ELR (cell line): ENCODE data around the gene EPHB2.

Experiments
- DNase-seq: peaks from one replicate; pipeline ENCODE4 v3.0.0-alpha.2; 2015; ENCODE audit warnings: low read depth

EPHB2 gene

GRCh38 chr1:22884806-22885530 lies 174.3 kb downstream of the EPHB2 start:
- DNase-seq = no peak

- DNase-seq = peak; percentile 22
These were observed 175.6 kb downstream of the EPHB2 start for GRCh38 chr1:22886211-22886610.

- no peak for DNase-seq
These were observed 176.9 kb downstream of the EPHB2 start for GRCh38 chr1:22887491-22887890.

GRCh38 chr1:22888320-22889075 lies 177.9 kb downstream of the EPHB2 start:
- peak; percentile 28 for DNase-seq

- peak; percentile 63 for DNase-seq
These were observed 178.7 kb downstream of the EPHB2 start for GRCh38 chr1:22889213-22889827.

- no peak for DNase-seq
These were observed 182.2 kb downstream of the EPHB2 start for GRCh38 chr1:22892789-22893188.

GRCh38 chr1:22893292-22893691 lies 182.7 kb downstream of the EPHB2 start:
- no peak for DNase-seq

GRCh38 chr1:22895357-22895756 lies 184.7 kb downstream of the EPHB2 start:
- no peak for DNase-seq

GRCh38 chr1:22896184-22896583 lies 185.5 kb downstream of the EPHB2 start:
- no peak for DNase-seq

- no peak for DNase-seq
These were observed 189.8 kb downstream of the EPHB2 start for GRCh38 chr1:22900451-22900850.

- DNase-seq = peak; percentile 89
These were observed 192.5 kb downstream of the EPHB2 start for GRCh38 chr1:22903113-22903512.

GRCh38 chr1:22906968-22907367 lies 196.3 kb downstream of the EPHB2 start:
- DNase-seq = no peak

GRCh38 chr1:22907528-22907927 lies 196.9 kb downstream of the EPHB2 start:
- DNase-seq = no peak

- DNase-seq = no peak
These were observed 198.3 kb downstream of the EPHB2 start for GRCh38 chr1:22908880-22909426.

GRCh38 chr1:22910286-22910685 lies 199.6 kb downstream of the EPHB2 start:
- DNase-seq = no peak

- DNase-seq = no peak
These were observed 200.5 kb downstream of the EPHB2 start for GRCh38 chr1:22910986-22911651.

- no peak for DNase-seq
These were observed 201.7 kb downstream of the EPHB2 start for GRCh38 chr1:22912311-22912710.

GRCh38 chr1:22913421-22914141 lies 202.9 kb downstream of the EPHB2 start:
- no peak for DNase-seq

- DNase-seq = no peak
These were observed 203.5 kb downstream of the EPHB2 start for GRCh38 chr1:22914156-22914555.

- no peak for DNase-seq
These were observed 204.1 kb downstream of the EPHB2 start for GRCh38 chr1:22914633-22915217.

GRCh38 chr1:22915231-22915630 lies 204.6 kb downstream of the EPHB2 start:
- no peak for DNase-seq
